Stimulated activated CD4-positive, alpha-beta T cell treated with anti-CD3 and anti-CD28 coated beads, TNF-alpha, amount 100 ng/mL, for 48 hours (primary cell): ENCODE measurements around the gene PAX2.

ENCODE experiments used
- DNase-seq, 3 donors: peaks; one replicate each; pipeline ENCODE4 v3.0.0-alpha.2; 2020; ENCODE audit warnings: low read depth in 3 of 3

PAX2 gene

DNA sequence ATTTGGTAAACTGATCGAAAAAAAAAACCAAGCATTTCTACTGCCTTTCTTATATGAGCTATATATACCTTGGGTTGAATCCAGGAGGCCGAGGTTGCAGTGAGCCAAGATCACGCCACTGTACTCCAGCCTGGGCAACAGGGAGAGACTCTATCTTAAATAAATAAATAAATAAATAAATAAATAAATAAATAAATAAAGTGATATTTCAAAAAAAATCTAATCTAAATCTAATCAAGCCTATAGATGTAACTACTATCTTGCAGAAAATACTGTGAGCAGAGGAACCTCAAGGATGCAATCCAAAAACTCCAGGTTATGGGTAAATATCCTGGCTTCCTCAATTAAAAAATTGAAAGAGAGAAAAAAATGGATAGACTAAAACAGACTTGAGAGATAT lies 96.1 kb downstream of the PAX2 start:
- no peak for DNase-seq

DNA sequence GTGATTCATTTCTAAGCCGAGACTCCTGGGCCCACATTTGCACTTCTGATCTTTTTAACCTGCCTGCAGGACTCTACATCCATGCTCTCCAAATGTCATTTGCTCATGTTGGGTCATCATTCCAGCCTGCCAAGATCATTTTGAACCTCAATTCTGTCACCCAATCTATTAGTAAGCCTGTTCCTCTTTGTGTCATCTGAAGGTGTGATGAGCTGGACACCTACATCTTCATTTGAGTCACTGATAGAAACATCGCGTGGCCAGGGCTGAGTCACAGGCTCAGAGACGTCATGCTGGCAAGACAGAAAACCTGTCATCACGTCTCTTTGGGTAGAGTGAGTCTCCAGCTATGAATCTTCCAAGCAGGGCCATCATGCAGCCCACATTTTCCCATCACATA lies 102.1 kb downstream of the PAX2 start:
- DNase-seq = peak; percentile 63 to 81 (median 66)

DNA sequence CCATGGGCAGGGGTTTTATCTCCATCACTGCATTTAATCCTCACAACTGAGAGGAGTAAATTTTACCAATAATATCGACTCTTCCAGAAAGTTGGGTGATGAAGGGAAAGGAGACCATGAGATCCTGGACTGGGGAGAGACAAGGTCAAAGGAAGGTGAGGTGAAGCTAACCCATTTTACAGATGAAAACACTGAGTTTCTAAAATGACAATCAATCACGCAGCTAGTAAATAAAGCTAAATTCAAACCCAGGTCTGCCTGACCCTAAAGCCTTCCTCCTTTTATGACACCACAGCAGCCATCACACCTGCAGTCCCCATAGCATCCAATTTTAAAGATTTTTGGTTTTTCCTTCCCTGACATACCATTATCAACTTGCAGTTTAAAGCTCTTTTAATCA lies 103.4 kb downstream of the PAX2 start:
- no peak for DNase-seq

DNA sequence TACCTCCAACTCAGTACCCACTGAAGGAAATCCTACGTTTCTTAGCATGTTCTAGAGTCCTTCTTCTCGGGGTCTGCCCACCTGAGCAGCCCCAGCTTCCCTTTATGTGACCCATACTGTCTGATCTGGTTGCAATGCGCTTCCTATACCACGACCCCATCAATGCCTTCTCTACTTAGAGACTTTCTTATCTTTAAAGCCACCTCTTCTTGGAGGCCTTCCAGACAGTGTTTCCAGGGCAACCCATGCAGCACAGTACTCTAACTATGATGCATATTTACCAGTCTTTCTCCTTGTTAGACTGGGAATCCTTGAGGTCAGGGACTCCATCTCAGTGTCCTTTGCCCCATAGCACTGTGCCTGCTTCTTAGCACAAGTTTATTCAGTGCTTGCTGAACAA lies 112.9 kb downstream of the PAX2 start:
- no peak for DNase-seq

DNA sequence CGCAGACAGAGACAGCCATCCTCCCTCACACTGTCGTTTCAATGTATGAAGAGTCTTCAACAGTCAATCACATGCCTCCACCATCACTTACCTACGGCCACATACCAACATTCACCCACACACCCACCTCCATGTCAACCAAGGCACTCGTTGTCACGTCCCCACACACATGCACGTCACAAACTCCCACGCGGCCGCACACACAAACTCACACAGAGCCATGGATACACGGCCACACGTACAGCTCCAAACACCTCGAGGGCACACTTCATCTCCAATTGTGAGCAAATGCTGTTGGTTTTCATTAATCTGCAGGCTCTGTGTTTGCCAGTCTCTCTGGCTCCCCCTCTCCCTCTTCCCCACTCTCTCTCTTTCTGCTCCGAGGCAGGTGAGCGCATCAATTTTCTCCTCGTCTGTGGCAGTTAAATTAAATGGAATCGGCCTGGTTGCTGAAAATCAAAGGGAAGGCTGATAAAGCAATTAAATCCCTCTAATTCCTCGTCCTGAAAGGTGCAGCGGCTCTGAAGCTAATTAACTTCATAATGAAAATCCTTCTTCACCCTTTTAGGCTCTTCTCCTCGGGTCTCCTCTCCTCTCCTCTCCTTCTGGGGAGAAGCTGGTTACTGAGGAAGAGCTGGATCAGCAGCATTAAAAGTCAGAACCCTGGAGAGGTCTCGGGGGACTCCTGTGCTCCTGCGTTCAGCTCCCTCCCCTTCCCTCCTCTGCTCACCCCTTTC lies 113.5 kb downstream of the PAX2 start:
- DNase-seq = no peak

DNA sequence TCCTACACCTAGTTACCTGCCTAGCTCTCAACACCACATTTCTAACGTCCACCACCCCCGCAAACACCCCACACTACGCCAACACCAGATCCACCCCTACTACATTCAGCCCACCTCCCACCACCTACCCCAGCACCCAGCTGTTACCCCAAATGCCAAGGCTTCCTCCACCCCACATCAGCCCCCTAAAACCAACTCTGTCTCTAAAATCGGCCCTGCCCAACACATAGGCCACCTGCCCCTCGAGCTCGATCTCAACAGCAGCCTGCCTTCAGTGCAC lies 114.0 kb downstream of the PAX2 start:
- no peak for DNase-seq

DNA sequence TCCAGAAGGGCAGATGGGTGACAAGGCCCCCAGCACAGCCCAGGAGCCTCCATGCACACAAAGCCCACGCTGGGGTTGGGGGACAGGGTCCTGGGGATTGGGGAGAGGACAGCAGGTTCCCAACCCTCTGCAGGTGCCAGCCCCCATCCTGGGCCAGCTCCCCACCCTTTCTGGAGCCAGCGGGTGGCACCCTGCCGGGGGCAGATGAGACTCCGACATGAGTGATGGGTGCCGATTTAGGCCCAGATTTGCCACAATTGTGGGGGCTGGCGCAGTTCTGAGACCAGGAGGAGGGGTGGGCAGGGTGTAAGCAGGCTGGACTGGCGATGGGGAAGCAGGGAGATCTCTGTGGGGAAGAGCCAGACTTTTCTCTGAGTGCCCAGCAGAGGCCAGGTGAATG lies 118.1 kb downstream of the PAX2 start:
- DNase-seq = no peak

DNA sequence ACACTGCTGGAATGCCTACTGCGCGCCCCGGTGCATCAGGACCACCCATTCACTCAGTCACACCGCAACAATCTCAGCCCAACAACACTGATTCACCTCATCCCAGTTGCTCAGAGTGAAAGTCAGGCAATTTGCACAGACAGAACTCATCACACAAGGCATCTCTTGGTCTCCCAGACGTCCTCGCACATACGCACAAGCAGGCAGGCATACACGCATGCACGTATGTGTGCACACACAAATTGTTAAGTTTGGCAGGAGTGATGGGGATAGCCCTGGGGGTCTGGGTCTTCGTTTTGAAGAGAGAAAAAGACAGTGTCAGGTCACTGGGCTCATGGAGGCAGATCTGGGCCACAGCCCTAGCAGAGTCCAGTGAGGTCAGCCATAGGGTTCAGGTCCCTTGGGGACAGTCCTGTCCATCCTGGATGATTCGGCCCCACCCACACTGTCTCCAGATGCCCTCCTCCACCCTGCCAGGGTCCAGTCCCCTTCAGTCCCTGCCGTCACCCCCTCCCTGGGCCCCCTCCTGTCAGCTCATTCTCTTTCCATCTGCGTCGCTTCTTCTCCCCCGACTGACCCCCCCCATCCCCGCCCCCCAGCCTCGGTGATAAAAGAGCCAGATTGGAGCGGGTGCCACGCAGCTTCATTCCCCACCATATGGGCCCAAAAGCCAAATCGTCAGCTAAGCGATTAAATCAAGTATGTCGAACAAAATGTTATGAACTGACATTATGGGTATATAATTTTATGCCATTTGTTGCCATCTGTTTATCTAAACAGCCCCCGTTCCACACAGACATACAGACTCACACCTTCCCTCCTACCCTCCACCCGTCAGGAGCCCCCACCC lies 118.9 kb downstream of the PAX2 start:
- no peak for DNase-seq

DNA sequence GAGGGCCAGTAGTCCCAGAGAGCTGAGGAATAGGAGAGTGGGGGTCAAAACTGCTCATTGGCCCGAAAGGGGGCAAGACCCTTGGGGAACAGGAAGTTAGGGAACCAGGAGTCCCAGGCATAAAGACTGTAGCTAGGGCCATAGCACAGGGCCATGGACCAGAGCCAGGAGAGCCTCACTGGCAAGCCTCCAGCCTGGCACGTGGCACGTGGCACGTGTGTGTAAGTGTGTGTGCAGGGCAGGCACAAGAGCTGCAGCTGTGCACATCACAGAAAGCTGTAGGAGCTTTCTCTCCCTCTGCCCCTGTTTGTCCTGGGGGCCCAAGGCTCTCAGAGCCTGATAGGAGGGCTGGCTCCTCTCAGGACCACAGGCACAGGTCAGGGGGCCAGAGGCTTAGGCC lies 119.6 kb downstream of the PAX2 start:
- DNase-seq = no peak

DNA sequence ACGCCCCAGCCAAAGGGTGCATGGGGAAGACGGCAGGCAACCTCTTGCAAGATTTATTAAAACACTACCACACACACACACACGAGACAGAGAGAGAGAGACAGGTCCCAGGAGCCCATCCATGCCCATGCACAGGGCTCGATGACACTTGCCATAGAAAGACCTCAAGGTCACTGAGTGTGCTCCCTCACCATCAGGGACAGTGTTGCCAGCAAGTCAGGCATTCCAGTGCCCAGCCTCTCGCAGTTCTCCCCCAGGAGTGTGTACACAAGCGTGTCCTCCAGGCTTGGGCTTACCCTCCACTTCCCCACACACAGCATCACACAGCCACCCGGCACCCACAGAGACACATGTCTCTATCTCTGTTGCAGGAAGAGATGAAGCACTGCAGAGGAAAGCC lies 120.6 kb downstream of the PAX2 start:
- DNase-seq = no peak

DNA sequence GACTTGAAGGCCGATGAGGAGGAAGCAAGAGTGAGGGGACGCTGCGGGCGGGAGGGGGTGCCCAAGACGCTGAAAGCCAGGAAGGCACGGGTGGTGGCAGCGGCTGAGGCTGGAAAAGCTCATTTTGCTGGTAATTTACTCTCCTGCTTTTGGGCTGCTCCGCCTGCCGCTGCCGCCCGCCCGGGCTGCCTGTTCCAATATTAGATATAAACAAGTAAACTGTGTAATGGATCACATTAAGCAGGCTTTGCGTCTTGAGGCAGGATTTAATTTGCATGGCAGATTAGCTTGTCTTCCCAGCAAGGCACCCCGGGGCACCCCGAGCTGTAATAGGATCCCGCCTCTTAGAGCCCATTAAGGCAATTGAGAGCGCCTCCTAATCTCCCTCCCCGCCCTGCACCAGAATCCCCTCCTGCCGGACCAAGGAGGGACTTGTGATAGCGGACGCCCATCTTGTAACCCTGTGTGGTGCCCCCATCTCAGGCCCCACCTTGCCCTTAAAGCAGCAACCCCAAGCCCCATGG lies 121.3 kb downstream of the PAX2 start:
- DNase-seq = no peak

DNA sequence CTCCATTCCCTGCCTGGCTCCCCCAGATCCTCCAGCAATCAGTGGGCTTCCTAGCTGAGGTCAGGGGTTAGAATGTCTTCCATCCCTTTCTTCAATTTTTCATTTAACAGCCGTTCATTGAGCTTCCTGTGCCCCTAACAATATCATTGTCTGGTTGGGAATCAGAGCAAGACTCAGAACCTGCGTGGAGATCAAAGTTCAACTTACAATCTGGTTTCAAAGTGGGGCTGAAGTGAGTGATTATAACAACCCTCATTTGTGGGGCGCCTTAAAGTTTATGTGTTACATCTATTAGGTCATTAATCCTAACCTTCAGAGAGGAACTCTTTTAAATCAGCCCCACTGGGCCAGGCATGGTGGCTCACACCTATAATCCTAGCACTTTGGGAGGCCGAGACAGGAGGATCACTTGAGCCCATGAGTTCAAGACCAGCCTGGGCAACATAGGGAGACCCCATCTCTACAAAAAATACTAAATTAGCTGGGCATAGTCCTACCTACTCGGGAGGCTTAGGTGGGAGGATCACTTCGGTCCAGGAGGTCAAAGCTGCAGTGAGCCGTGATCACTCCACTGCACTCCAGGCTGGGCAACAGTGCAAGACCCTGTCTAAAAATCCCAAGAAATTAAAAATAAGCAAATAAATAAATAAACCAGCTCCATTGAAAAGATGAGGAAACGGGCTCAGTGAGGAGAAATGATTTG lies 122.0 kb downstream of the PAX2 start:
- no peak for DNase-seq

DNA sequence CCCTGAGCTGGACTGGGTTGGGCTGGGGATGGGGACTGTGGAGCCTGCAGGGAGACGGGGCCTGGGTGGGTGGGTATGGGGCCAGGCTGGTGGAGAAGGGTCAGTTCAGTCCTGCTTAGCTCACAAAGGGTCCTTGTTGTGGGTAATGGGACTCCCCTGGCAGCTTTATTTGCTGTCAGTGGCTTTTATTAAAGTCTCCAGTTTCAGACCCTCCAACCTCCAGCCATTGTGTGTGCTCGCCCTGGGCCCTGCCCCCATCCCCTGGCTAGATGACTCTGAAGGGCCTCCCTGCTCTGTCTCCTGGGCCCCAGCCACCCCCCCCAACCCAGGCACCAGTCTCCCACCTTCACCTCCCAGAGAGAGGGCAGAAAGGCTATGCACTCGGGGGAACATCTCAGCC lies 123.0 kb downstream of the PAX2 start:
- DNase-seq = no peak

DNA sequence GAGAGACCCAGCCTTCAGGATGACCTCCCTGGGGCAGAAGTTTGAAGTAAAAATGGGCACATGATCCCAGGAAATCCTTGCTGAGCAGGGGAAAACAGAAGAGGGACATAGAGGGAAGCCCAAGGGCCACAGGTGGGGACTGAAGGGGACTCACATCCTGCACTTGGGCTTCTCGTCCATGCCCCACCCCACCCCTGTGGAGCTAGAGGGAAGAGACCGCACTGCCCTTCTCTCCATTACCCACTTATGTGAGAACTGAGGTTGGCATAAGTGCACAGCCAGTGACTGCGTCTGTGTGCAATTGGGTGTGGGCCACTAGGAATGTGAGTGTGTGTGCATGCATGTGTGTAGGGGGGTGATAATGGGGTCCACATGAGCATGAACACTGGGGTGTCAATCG lies 124.0 kb downstream of the PAX2 start:
- DNase-seq = no peak

DNA sequence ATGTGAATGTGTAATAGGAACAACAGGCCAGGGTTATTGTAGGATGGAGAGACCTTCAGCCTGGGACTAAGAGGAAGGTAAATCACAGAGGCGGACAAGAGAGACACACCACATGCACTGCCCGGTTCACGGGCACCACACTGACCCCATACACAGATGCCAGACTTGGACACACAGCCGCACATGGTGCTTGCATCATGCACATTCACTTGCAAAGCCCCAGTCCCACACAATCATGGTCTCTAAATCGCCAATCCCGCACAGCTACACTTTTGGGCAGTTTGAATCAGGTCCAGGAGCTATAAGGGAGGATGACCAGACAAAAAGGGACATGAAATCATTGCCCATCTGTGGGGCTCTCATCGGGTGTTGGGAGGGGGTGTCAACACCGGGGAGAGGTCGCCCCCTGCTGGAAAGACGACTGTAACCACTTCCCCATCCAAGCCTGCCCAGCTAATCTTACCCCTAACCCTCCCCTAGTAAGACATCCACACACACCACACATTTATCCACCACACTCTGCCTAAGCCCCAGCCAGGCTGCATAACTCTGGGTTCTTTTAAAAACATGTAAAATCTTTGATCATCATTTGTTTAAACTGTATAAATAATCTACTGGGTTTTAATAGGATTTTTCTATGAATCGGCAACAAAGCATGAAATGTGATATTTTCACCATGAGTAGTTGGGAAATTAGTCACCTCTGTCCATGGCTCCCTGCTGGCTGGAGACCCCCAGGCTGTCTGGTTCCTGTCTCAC lies 126.8 kb downstream of the PAX2 start:
- DNase-seq = peak; percentile 43 to 76 (median 56)

DNA sequence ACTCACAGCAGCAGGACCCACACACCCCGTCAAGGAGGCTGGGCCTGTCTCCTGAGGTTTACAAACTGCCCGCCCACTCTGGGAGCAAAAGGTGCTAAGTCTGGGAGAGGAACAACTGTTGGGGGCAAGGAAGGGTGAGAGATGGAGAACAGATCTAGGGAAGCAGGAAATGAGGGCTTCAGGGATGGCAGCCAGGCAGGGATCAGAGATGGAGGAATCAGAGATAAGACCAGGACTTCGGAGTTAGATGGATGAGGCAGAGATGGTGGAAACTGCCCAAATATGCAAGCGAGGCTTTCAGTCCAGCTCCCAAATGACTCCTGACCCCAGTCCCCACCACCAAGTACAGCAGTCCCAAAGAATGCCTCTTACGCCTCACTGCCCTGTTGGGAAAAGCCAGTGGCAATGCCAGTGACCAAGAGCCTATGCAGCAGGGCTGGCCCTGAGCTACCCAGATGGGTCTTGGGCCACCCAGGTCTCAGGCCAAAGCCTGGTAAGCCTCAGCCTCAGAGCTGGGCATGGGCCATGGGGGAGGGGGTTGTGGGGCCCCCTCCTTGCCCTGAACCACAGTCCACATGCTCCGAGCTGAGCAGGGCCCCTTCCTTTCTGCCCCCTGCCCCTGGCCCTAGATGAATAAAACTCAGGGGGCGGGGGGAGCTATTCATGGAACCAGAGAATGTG lies 127.9 kb downstream of the PAX2 start:
- no peak for DNase-seq

DNA sequence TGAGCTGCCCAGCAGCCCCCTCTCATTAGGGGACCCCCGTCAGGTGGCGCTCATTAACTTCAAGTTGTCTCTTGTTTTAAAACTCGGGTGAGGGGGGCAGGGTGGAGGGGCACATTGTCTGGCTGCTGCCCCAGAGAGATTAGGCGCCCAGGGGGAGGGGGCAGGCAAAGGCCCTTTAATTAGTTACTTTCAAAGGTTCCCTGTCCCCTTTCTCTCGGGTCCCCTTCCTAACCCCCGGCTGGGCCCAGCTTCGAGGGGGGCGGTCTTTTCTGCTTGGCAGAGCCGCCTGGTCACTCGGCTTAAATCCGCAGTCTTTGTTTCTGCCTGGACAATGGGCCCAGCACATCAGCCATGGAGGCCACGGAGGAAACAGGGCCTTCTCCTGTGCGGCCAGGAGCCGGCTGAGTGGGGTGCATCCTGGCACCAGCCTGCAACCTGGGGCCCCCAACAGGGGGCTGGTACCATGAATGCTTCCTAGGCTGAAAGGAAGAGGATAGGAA lies 128.5 kb downstream of the PAX2 start:
- no peak for DNase-seq

DNA sequence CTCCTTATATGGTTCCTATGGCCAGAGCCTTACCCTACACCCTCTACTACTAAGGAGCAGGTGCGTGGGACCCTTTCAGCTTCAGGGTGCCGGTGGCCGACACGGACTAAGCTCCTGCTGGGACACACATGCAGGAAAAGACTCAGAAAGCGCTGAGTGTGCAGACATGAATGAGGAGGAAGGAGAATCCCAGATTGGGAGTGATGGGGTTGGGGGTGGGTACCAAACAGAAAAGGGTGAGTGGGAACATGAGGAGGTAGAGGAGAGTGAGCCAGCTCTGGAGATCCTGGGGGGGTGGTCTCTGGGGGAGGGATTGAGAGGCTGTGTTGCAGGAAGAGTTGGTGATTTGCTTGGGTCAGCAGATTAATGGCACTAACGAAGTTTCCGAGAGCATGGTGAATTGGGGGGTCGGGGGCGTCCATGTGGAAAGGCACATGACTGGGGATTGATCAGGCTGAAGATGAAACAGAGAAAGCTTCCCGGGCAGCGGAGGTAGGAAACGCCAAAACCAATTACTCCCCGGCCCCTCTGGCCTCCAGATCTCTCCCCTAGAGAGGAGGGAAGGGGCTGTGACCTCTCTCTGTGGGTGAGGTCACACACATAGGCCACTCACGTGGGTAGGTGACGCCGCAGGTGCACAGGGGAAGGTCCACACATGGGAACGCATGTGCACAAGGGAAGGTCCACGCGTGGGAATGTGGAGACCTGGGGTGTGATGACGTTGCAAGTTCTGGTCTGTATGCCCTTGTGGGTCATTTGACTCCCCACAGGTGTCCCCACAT lies 129.5 kb downstream of the PAX2 start:
- DNase-seq = no peak

DNA sequence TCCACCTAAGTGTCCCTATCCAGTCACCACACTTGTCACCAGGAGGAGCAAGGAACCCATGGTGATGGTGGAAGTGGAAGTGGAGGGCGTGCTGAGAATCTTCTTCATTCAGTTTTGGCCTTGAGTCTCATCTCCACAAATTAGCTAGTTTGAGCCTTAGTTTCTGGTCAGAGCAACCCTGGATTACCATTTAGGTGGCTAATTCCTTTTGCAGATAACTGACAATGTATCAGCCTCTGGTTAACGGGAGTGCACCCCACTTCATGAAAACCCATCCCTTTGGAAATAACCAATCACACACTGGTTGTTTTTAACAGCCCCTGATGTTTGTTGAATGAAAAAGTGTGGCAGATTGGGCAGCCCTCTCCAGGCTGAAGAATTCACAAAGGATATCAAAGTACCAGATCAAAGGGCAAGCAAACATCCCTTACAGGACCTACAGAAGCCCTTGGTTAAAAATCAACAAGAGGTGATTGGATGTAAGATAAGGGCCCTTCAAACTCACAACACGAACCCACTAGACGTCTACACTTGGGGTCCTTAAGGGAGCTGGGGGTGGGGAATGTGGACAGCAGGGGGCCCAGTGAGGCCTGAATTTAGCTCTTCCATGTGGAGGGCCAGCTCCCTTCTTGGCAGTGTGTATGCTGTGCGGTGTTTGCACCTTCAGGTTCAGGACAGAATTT lies 130.2 kb downstream of the PAX2 start:
- no peak for DNase-seq
